ENCODE data around the gene ZNF410.

DNA sequence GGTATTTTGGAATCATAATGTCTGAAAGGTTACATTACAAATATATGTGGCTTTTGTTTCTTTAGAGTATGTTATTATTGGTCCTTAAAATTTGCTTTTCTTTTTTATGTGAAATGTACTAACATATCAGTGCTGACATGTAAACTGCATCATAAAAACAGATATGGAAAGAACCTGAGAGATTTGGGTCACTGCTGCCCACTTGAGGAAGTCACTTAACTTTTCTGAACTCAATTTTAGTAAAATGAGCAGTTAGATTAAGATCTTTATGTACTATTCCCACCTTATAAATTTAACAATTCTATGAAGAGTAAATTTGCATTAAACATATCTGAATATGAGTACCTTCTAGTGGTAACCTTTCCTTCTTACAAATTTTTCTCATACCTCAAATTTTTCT lies 27.5 kb upstream of the ZNF410 start:
- TF ChIP-seq, protein P1, sequence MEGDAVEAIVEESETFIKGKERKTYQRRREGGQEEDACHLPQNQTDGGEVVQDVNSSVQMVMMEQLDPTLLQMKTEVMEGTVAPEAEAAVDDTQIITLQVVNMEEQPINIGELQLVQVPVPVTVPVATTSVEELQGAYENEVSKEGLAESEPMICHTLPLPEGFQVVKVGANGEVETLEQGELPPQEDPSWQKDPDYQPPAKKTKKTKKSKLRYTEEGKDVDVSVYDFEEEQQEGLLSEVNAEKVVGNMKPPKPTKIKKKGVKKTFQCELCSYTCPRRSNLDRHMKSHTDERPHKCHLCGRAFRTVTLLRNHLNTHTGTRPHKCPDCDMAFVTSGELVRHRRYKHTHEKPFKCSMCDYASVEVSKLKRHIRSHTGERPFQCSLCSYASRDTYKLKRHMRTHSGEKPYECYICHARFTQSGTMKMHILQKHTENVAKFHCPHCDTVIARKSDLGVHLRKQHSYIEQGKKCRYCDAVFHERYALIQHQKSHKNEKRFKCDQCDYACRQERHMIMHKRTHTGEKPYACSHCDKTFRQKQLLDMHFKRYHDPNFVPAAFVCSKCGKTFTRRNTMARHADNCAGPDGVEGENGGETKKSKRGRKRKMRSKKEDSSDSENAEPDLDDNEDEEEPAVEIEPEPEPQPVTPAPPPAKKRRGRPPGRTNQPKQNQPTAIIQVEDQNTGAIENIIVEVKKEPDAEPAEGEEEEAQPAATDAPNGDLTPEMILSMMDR (IDR thresholded peaks at IDR 0.05 in 8 of 11, conservative IDR thresholded peaks at IDR 0.05 in 3 of 11): no peak
- TF ChIP-seq POLR2AphosphoS5 (IDR thresholded peaks at IDR 0.05) (no peak), POLR2A (IDR thresholded peaks at IDR 0.05) (no peak)
